Fibroblast of skin of right quadriceps (primary cell): ENCODE results near the gene SOS1.
"Not testable (repeated sequence)": the region's sequence is repeated elsewhere in the genome, so short reads cannot be mapped to it uniquely, and the experiment has no call there.

Experiments used
- DNase-seq: peaks from one replicate; pipeline ENCODE4 v3.0.0-alpha.2; 2013

The SOS1 gene

DNA sequence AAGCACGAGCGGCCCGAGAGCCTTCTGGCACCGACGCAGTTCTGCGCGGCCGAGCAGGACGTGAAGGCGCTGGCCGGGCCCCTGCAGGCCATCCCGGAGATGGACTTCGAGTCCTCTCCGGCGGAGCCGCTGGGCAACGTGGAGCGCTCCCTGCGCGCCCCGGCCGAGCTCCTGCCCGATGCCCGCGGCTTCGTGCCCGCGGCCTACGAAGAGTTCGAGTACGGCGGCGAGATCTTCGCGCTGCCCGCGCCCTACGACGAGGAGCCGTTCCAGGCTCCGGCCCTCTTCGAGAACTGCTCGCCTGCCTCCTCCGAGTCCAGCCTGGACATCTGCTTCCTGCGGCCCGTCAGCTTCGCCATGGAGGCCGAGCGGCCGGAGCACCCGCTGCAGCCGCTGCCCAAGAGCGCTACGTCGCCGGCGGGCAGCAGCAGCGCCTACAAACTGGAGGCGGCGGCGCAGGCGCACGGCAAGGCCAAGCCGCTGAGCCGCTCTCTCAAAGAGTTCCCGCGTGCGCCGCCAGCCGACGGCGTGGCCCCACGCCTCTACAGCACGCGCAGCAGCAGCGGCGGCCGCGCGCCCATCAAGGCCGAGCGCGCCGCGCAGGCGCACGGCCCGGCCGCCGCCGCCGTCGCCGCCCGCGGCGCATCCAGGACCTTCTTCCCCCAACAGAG, 160.8 kb downstream of the SOS1 start:
- peak; percentile 90 for DNase-seq

GRCh38 chr2:38959466-38959865, 161.4 kb downstream of the SOS1 start:
- no peak for DNase-seq

DNA sequence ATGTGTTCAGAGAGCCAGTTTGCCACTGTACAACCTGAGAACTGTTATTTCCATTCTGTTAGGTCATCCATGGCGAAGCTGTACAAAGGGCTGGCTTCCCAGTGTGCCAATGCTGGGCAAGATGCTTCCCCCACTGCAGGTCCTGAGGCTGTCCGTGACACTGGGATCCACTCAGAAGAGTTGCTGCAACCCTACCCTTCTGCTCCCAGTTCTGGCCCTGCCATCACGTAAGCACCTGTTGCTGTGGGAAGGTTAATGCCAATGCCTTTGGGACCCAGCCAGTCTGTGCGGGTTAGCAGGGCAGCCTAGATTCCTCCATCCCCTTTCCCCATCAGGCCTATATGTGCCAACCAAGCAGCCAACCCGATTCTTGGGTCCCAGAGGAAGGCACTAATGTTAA, 162.9 kb downstream of the SOS1 start:
- no peak for DNase-seq

GRCh38 chr2:38951766-38952165, 169.1 kb downstream of the SOS1 start:
- no peak for DNase-seq

GRCh38 chr2:38948995-38949394, 171.9 kb downstream of the SOS1 start:
- DNase-seq = no peak

DNA sequence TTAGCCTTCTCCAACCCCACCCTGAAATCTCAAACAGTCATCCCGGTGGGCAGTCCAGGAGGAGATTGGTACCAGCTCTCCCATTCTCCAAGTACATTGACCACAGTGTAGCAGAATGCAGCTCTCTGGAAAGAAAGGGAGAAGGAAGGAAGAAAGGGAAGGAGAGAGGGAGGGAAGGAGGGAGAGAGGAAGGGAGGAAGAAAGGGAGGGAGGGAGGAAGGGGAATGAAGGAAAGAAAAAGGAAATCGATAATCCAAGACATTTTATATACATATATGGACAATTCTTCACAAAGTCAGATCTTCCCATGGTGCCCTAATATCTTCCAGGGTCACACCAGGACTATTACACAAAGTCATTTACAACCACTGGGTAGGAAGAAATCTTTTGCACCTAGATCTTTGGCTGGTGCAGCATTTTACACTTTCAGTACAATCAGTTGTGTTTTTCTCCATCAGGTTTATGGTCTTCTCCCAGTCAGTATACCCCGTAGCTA, 172.4 kb downstream of the SOS1 start:
- no peak for DNase-seq

GRCh38 chr2:38947241-38948239, 173.3 kb downstream of the SOS1 start:
- peak; percentile 59 for DNase-seq

GRCh38 chr2:38945911-38946310, 174.9 kb downstream of the SOS1 start:
- DNase-seq = no peak

DNA sequence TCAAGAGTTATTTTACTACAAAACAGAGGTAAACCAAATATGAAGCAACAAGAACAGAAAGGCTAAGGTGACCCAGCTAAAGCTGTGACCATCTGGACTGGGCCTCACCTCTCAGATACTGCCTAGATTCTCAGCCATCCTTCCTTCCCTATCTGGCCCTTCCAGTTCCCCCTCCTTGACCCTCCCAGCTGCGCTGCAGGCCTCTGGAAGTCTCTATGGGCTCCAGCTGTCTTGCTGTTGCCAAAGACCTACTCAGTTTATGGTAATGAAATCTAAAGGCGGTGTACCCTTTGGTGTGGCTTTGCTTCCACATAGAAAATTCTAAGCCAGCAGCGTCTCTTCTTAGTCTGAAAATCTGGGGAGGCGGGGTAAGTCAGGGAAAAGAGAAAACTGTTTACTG, 175.5 kb downstream of the SOS1 start:
- peak; percentile 11 for DNase-seq

GRCh38 chr2:38943784-38944183, 177.1 kb downstream of the SOS1 start:
- no peak for DNase-seq

DNA sequence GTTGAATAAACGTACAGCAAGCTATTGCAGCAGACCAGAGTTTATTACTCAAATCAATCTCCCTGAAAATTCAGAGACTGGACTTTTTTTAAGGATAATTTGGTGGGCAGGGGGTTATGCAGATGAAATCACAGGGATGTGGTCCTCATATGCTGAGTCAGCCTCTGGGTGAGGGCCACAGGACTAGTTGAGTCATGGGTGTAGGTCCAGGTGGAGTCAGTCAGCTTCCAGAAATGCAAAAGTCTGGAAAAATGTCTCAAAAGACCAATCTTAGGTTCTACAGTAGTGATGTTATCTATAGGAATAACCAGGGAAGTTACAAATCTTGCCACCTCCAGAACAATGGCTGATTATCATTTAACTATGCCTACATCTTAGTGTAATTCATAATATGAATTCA, 180.1 kb downstream of the SOS1 start:
- DNase-seq = no peak

GRCh38 chr2:38937548-38937947, 183.3 kb downstream of the SOS1 start:
- no peak for DNase-seq

DNA sequence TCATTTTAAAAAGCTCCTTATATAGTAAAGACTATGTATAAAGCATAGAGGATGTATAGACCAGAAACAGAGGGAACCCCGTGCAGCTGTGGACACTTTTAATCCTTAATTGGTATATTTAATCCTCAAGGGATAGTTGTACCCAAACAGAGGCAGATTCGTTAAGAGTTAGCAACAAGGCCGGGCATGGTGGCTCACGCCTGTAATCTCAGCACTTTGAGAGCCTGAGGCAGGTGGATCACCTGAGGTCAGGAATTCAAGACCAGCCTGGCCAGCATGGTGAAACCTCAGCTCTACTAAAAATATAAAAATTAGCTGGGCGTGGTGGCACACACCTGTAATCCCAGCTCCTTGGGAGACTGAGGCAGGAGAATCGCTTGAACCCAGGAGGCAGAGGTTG, 184.3 kb downstream of the SOS1 start:
- DNase-seq = not testable (repeated sequence)

DNA sequence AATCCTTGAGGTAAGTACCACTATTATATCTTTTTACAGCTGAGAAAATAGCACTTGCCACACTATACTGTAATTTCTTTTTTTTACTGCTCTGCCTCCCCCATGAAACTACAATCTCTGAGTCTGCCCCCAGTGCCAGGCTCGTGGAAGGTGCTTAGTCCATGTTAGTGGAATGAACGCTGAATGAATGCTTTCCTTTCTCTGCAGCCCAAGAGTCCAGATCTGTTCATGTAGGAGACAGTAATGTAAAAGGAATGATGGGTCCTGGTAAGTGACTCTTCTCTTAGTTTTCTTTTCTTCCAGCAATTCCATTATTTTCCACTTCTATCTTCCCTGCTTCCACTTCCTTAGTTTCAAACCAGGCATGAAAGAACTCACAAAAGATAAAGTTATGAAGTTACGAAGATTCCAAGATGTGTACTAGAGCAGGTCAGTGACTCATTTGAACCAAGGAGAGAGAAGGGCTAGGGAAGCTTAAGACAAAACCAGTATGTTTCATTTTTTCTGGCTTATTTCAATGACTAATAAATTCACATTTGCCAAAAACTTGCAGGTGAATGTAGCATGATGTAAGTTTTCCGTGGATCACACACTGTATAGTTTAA, 185.2 kb downstream of the SOS1 start:
- DNase-seq = peak; percentile 57

- no peak for DNase-seq
Measured at GRCh38 chr2:38934742-38935141, 186.1 kb downstream of the SOS1 start.

- peak; percentile 85 for DNase-seq
Measured at GRCh38 chr2:38933653-38934052, 187.2 kb downstream of the SOS1 start.

DNA sequence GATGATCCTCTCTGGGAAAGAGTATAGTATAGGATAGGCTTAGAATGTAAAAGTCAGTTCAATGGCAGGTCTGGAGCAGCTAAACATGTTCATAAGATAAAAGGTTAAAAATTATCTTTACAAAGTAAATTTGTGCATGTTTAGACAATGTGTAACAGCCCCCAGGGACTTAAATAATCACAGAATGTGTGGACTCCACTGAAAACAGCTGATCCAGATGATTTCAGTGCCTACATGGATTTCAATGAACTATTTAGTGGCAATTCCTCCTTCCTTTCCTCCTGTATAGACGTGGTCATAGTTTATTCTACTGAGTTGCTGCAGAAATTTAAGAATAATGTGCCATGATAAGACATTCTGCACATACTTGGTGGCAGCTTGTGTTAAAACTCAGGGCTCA, 188.3 kb downstream of the SOS1 start:
- no peak for DNase-seq
